DLD1 (cell line): ENCODE results near the gene HEBP2.
"Not testable (repeated sequence)": the region's sequence is repeated elsewhere in the genome, so short reads cannot be mapped to it uniquely, and the experiment has no call there.

Source experiments
- in situ Hi-C: cut with HindIII; loops from 2 replicates; pipeline ENCODE4 v1.10.0; 2017; ENCODE audit warnings: low sequenced_read_pairs

HEBP2 gene

GRCh38 chr6:138403801-138404665 lies at the start of gene HEBP2:
Gene HEBP2 (plus strand): TSS chr6:138404223. CDS start chr6:138404496, 273 bp downstream.
- in situ Hi-C loops, result no loop called here

- in situ Hi-C loops, result no loop called here
Observed at GRCh38 chr6:138357928-138358327, 46.1 kb upstream of the HEBP2 start.

GRCh38 chr6:138368684-138369083 lies 35.3 kb upstream of the HEBP2 start:
- in situ Hi-C loops, result not testable (repeated sequence)

GRCh38 chr6:138370631-138371451 lies 33.2 kb upstream of the HEBP2 start:
- in situ Hi-C loops, result no loop called here

GRCh38 chr6:138371452-138371711 lies 32.6 kb upstream of the HEBP2 start:
- in situ Hi-C loops, result no loop called here

GRCh38 chr6:138371720-138372119 lies 32.3 kb upstream of the HEBP2 start:
- in situ Hi-C loops, result no loop called here

- in situ Hi-C loops, result no loop called here
Observed at GRCh38 chr6:138372711-138373463, 31.1 kb upstream of the HEBP2 start.

- in situ Hi-C loops, result no loop called here
Observed at GRCh38 chr6:138374230-138374629, 29.8 kb upstream of the HEBP2 start.

- in situ Hi-C loops, result no loop called here
Observed at GRCh38 chr6:138374815-138375214, 29.2 kb upstream of the HEBP2 start.

GRCh38 chr6:138377042-138377441 lies 27.0 kb upstream of the HEBP2 start:
- in situ Hi-C loops, result no loop called here

GRCh38 chr6:138377844-138378243 lies 26.2 kb upstream of the HEBP2 start, which contains the start of gene SMIM28:
Gene SMIM28 (plus strand): TSS chr6:138377905. CDS start chr6:138378073, 168 bp downstream.
- in situ Hi-C loops, result no loop called here

GRCh38 chr6:138378463-138378862 lies 25.6 kb upstream of the HEBP2 start:
- in situ Hi-C loops, result no loop called here

GRCh38 chr6:138382498-138383265 lies 21.3 kb upstream of the HEBP2 start:
- in situ Hi-C loops, result no loop called here

GRCh38 chr6:138383776-138384175 lies 20.2 kb upstream of the HEBP2 start:
- in situ Hi-C loops, result no loop called here

GRCh38 chr6:138386897-138387296 lies 17.1 kb upstream of the HEBP2 start:
- in situ Hi-C loops, result no loop called here

GRCh38 chr6:138387577-138388368 lies 16.2 kb upstream of the HEBP2 start:
- in situ Hi-C loops, result no loop called here

- in situ Hi-C loops, result no loop called here
Observed at GRCh38 chr6:138389551-138389950, 14.5 kb upstream of the HEBP2 start.

- in situ Hi-C loops, result no loop called here
Observed at GRCh38 chr6:138393871-138394783, 9.9 kb upstream of the HEBP2 start.

- in situ Hi-C loops, result no loop called here
Observed at GRCh38 chr6:138396709-138397108, 7.3 kb upstream of the HEBP2 start.
